Gastroesophageal sphincter (tissue), 4 donors: ENCODE results near the gene IMMP2L. TPM values are rescaled to one million over a fixed set of nuclear protein-coding genes. Genes with fewer than 3 reads are reported as not detected.

ENCODE experiments used
- ATAC-seq: fragments of 150-250 bp; one replicate; pipeline ENCODE4 v1.9.1; 2016; ENCODE audit warnings: mild to moderate bottlenecking, moderate library complexity
- H3K27ac ChIP-seq, 4 donors: fragments of 200-600 bp; sonication (generic) in 3 of 4; 1 replicate in 3 of 4; 2 replicates in 1 of 4; pipeline ENCODE4 v1.5.1; 2016 to 2019
- H3K27me3 ChIP-seq: fragments of 200-600 bp; sonication (generic); one replicate; pipeline ENCODE4 v1.5.1; 2019
- H3K36me3 ChIP-seq, 2 donors: fragments of 200-600 bp; sonication (generic); one replicate each; pipeline ENCODE4 v1.5.1; 2019; ENCODE audit warnings: control low read depth in 1 of 2
- H3K4me1 ChIP-seq, 3 donors: fragments of 200-600 bp; sonication (generic); 1 replicate in 2 of 3; 2 replicates in 1 of 3; pipeline ENCODE4 v1.5.1; 2016 to 2019; ENCODE audit warnings: control low read depth in 2 of 3
- H3K4me3 ChIP-seq, 2 donors: fragments of 200-600 bp; sonication (generic); one replicate each; pipeline ENCODE4 v1.5.1; 2019; ENCODE audit warnings: mild to moderate bottlenecking in 1 of 2, moderate library complexity in 1 of 2
- H3K9me3 ChIP-seq, 3 donors: fragments of 200-600 bp; sonication (generic); one replicate each; pipeline ENCODE4 v1.5.1; 2017 to 2019; ENCODE audit warnings: control low read depth in 2 of 3
- CTCF ChIP-seq, 4 experiments: fragments of 200-600 bp in 2 of 4; fragments of 450-650 bp in 2 of 4; sonication (generic) in 1 of 4; IDR thresholded peaks; one replicate each; pipeline ENCODE4 v1.5.1; 2017 to 2019; ENCODE audit warnings: antibody characterized with exemption in 4 of 4, mild to moderate bottlenecking in 2 of 4, moderate library complexity in 2 of 4
- EP300 ChIP-seq: sonication (generic); formaldehyde crosslinking; IDR thresholded peaks from one replicate; pipeline ENCODE4 v1.6.1; 2017; ENCODE audit warnings: antibody characterized with exemption, mild to moderate bottlenecking
- POLR2A ChIP-seq, 2 donors: fragments of 450-650 bp; IDR thresholded peaks; one replicate each; pipeline ENCODE4 v1.6.1; 2017; ENCODE audit warnings: antibody characterized with exemption in 2 of 2, mild to moderate bottlenecking in 2 of 2, moderate library complexity in 1 of 2
- POLR2AphosphoS5 ChIP-seq: sonication (generic); formaldehyde crosslinking; IDR thresholded peaks from one replicate; pipeline ENCODE4 v1.6.1; 2017; ENCODE audit warnings: antibody characterized with exemption
- WGBS, 2 donors: methylation state at CpG; one replicate each; pipeline ENCODE4 v1.1.5; 2018; ENCODE audit warnings: low coverage in 1 of 2; 5-methylcytosine and 5-hydroxymethylcytosine counted together
- total RNA-seq, 4 donors: library from RNA; depleted of rRNA; stranded (reverse); fragments of >200 nt; gene quantifications; one replicate each; pipeline ENCODE4 v1.1.0, GENCODE V29; 2016

The IMMP2L gene
- total RNA-seq, 4 donors from 2014 or later: 13.6 to 38.5 (median 30.1) TPM

- Histone ChIP-seq H3K27me3 (no peaks in the 10 kb centered on the region), H3K9me3 (no peaks in the 10 kb centered on the region), H3K36me3 (no peaks in the 10 kb centered on the region), H3K4me1 (peaks cover 0 to 4% (median 0%) of the 10 kb centered on the region in 3 donors), H3K27ac (no peak overlapping the region), H3K4me3 (no peak overlapping the region)
- ATAC-seq: no peak
- WGBS, 2 donors: 62% methylated on average over 1 to 2 of the region's 2 CpGs
- TF ChIP-seq POLR2A (IDR thresholded peaks at IDR 0.05) (no peak), EP300 (no peak), POLR2AphosphoS5 (no peak), CTCF (IDR thresholded peaks at IDR 0.05) (no peak)
Measured at GRCh38 chr7:111223802-111224253, 338.5 kb downstream of the IMMP2L start.

GRCh38 chr7:111215550-111215949 lies 346.7 kb downstream of the IMMP2L start:
- Histone ChIP-seq H3K36me3 (peaks cover 0 to 5% of the 10 kb centered on the region in 2 donors), H3K4me3 (no peak overlapping the region), H3K4me1 (no peaks in the 10 kb centered on the region), H3K27me3 (no peaks in the 10 kb centered on the region), H3K27ac (no peak overlapping the region), H3K9me3 (no peaks in the 10 kb centered on the region)
- ATAC-seq: no peak
- no peak for TF ChIP-seq POLR2AphosphoS5
- no peak for TF ChIP-seq EP300
- TF ChIP-seq CTCF (IDR thresholded peaks at IDR 0.05): no peak
- no peak for TF ChIP-seq POLR2A (IDR thresholded peaks at IDR 0.05)

- Histone ChIP-seq H3K27me3 (no peaks in the 10 kb centered on the region), H3K4me3 (no peak overlapping the region), H3K36me3 (peaks cover 0 to 5% of the 10 kb centered on the region in 2 donors), H3K4me1 (no peaks in the 10 kb centered on the region), H3K27ac (no peak overlapping the region), H3K9me3 (no peaks in the 10 kb centered on the region)
- no peak for ATAC-seq
- TF ChIP-seq POLR2A (IDR thresholded peaks at IDR 0.05) (no peak), CTCF (IDR thresholded peaks at IDR 0.05) (no peak), EP300 (no peak), POLR2AphosphoS5 (no peak)
- 96 to 100% methylated on average over 2 to 3 of the region's 11 CpGs for WGBS, 2 donors
Measured at GRCh38 chr7:111212857-111213523, 349.3 kb downstream of the IMMP2L start.

- H3K4me3 ChIP-seq: no peak overlapping the region
- H3K27me3 ChIP-seq: no peaks in the 10 kb centered on the region
- H3K4me1 ChIP-seq: no peaks in the 10 kb centered on the region
- no peak overlapping the region for H3K27ac ChIP-seq
- H3K9me3 ChIP-seq: no peaks in the 10 kb centered on the region
- TF ChIP-seq EP300: no peak
- TF ChIP-seq POLR2A (IDR thresholded peaks at IDR 0.05): no peak
- no peak for TF ChIP-seq CTCF (IDR thresholded peaks at IDR 0.05)
- TF ChIP-seq POLR2AphosphoS5: no peak
- peaks cover 0 to 5% of the 10 kb centered on the region in 2 donors for H3K36me3 ChIP-seq
- 75 to 92% methylated on average over 2 to 3 of the region's 3 CpGs for WGBS, 2 donors
- no peak for ATAC-seq
Measured at GRCh38 chr7:111210996-111211395, 351.3 kb downstream of the IMMP2L start.

GRCh38 chr7:111210043-111210442 lies 352.2 kb downstream of the IMMP2L start:
- Histone ChIP-seq H3K36me3 (peaks cover 0 to 5% of the 10 kb centered on the region in 2 donors), H3K9me3 (no peaks in the 10 kb centered on the region), H3K4me3 (no peak overlapping the region), H3K27me3 (no peaks in the 10 kb centered on the region), H3K27ac (no peak overlapping the region), H3K4me1 (no peaks in the 10 kb centered on the region)
- ATAC-seq: no peak
- 91 to 100% methylated on average over 1 of the region's 1 CpG for WGBS, 2 donors
- TF ChIP-seq POLR2A (IDR thresholded peaks at IDR 0.05): no peak
- TF ChIP-seq EP300: no peak
- no peak for TF ChIP-seq POLR2AphosphoS5
- no peak for TF ChIP-seq CTCF (IDR thresholded peaks at IDR 0.05)
